ENCODE measurements around the gene MAGEA1.

- TF ChIP-seq CTCF (IDR thresholded peaks at IDR 0.05) (no peak), POLR2A (IDR thresholded peaks at IDR 0.05) (no peak), POLR2AphosphoS5 (IDR thresholded peaks at IDR 0.05) (no peak), EP300 (IDR thresholded peaks at IDR 0.05) (no peak)
These were observed at the start of gene MAGEA1 for GRCh38 chrX:153179131-153179530.

Data from gastroesophageal sphincter (tissue), 3 donors.